HFF-Myc (cell line): Measurements from ENCODE around the gene MYADML2.

Experiments used
- DNase-seq: peaks from one replicate; pipeline ENCODE4 v3.0.0-alpha.2; 2011; ENCODE audit warnings: low read depth; ENCODE audit errors: extremely low read depth
- H3K4me3 ChIP-seq: replicated peaks from 2 replicates; pipeline ENCODE4 v1.5.1; 2011; ENCODE audit warnings: low read depth, mild to moderate bottlenecking, control low read depth, low read length
- TF ChIP-seq, protein P1 (sequence below): IDR thresholded peaks from 2 replicates; pipeline ENCODE4 v1.5.1; 2012; ENCODE audit warnings: mild to moderate bottlenecking, low read depth, low read length, control low read depth; ENCODE audit errors: missing control alignments

The MYADML2 gene

DNA sequence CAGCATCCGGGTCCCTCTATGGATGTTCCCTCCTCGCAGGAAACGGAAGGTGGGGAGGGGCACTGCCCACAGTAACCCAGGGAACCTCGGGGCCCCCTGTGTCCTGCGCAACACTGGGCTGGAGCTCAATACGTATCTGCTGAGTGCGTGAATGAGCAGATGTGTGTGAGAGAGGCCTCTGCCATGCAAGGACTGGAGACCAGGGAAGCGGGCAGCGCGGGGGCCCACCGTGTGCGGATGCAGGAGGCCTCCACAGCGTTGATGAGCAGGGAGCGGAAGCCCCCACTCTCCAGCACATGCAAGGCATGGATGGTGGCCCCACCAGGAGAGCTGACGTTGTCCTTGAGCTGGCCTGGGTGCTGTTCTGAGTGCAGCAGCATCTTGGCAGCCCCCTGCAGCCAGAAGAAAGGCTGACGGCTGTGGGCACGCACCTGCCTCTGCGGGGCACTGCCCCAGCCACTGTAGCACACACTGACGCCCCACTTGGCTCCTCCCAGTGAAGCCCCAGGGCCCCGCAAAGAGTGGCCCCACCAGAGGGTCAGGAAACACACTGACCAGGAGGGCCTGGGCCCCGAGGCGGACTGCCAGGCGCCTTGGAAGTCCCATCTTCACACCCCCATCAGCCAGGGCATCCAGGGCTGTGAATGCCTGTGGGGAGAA lies 12.8 kb downstream of the MYADML2 start:
- TF ChIP-seq, protein P1, sequence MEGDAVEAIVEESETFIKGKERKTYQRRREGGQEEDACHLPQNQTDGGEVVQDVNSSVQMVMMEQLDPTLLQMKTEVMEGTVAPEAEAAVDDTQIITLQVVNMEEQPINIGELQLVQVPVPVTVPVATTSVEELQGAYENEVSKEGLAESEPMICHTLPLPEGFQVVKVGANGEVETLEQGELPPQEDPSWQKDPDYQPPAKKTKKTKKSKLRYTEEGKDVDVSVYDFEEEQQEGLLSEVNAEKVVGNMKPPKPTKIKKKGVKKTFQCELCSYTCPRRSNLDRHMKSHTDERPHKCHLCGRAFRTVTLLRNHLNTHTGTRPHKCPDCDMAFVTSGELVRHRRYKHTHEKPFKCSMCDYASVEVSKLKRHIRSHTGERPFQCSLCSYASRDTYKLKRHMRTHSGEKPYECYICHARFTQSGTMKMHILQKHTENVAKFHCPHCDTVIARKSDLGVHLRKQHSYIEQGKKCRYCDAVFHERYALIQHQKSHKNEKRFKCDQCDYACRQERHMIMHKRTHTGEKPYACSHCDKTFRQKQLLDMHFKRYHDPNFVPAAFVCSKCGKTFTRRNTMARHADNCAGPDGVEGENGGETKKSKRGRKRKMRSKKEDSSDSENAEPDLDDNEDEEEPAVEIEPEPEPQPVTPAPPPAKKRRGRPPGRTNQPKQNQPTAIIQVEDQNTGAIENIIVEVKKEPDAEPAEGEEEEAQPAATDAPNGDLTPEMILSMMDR, result no peak
- H3K4me3 ChIP-seq, result no peak overlapping the region
- no peak for DNase-seq

DNA sequence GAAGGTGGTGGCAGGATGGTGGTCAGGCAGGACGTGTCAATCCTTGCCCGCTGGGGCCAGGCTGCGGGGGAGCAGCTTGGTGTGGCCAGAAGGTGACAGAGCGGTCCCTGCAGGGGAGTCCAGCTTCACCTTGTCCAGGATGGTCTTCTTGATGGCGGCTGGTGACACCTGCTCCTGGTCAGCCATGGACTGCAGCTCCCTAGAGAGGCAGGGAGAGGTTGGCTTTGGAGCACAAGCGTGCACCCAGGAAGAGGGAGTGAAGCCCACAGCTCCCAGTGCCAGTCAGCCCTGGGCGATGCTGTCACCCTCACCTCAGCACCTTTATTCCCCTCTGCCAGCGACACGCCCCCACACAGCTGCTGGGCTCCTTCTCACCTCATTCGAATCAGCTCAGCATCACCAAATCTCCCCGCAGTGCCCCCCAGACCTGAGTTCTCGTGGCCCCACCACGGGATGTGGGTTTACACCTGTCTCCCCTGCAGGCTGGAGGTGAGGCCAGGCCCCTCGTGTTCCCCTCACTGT lies 13.8 kb downstream of the MYADML2 start:
- H3K4me3 ChIP-seq, result no peak overlapping the region
- TF ChIP-seq, protein P1, result no peak
- no peak for DNase-seq

DNA sequence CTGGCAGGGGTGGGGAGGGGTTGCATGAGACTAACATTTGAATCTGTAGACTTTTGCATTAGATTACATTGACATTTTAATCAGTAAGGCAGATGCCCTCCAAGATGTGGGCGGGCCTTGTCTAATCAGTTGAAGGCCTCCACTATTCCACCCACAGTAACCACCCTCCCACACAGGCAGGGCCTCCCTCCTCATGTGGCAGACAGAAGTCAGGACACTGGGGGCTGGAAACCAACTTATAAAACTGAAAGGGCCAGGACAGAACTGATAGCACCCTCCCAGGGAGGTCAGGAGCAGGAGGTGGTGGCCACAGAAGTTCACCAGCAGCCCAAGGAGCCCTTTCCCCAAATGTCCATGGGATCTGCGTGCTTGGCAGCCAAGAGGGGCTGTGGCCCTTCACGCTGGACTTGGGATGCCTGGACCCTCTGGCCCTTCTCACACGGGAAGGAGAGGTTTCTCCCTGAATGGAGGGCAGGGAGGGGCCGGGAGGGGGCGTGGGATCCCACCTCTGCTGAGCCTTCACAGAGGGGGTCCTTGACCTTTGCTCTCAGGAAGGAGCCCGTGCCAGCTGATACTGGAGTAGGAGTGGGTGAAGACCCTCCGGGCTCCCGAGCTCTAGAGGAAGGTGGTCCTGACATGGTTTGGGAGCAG lies 14.6 kb downstream of the MYADML2 start:
- no peak overlapping the region for H3K4me3 ChIP-seq
- TF ChIP-seq, protein P1, result no peak
- DNase-seq, result no peak

DNA sequence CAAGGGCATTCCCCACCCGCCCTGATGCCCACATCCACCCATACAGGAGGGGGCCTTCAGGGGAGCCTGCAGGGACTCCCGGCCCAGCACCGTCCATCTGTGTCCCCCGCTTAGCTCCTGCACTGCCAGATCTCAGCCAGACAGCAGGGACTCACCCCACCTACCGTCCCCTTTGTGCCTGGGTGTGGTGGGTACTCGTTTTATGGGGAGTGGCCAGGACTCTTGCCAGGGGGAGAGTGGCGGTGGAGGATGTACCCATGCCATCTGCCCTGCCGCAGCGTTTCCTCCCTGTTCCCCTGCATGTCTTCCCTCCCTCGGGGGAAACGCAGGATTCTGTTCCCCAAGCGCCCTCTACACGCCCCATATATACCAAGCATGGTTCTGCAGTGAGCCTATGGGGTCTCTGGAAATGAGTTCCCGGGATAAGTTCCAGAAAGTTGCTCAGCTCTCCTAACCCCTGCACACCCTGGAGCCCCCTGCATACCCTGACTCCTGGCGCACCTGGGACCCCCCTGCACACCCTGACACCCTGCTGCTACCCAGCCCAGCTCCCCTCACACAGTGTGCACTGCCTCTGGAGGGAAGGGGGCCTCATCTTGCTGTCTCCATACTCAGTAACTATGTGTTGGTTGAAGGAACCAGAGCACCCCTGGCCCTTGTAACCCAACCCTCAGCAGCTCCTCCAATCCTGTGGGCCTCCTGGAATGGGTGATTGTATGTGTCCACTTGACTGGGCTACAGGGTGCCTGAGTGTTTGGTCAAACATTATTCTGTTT lies 15.3 kb downstream of the MYADML2 start:
- TF ChIP-seq, protein P1, result no peak
- no peak overlapping the region for H3K4me3 ChIP-seq
- DNase-seq, result no peak

DNA sequence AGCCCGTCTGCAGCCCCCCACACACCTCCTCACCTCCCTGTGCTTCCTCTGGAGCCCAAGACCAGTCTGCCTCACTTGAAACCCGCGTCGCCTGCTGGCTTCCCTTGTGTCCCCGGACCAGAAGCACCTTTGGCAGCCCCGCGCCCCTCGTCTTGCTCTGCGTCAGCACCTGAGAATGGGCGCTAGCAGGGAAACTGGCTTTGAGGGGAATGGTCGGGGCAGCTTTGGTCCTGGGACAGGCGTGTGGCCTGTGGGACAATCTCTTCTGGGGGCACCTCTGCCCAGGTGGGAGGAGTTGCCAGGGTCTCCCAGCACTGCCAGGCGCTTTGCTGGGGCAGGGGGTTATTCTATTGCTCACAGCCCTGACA lies 15.9 kb downstream of the MYADML2 start:
- DNase-seq, result no peak
- H3K4me3 ChIP-seq, result no peak overlapping the region
- TF ChIP-seq, protein P1, result no peak

DNA sequence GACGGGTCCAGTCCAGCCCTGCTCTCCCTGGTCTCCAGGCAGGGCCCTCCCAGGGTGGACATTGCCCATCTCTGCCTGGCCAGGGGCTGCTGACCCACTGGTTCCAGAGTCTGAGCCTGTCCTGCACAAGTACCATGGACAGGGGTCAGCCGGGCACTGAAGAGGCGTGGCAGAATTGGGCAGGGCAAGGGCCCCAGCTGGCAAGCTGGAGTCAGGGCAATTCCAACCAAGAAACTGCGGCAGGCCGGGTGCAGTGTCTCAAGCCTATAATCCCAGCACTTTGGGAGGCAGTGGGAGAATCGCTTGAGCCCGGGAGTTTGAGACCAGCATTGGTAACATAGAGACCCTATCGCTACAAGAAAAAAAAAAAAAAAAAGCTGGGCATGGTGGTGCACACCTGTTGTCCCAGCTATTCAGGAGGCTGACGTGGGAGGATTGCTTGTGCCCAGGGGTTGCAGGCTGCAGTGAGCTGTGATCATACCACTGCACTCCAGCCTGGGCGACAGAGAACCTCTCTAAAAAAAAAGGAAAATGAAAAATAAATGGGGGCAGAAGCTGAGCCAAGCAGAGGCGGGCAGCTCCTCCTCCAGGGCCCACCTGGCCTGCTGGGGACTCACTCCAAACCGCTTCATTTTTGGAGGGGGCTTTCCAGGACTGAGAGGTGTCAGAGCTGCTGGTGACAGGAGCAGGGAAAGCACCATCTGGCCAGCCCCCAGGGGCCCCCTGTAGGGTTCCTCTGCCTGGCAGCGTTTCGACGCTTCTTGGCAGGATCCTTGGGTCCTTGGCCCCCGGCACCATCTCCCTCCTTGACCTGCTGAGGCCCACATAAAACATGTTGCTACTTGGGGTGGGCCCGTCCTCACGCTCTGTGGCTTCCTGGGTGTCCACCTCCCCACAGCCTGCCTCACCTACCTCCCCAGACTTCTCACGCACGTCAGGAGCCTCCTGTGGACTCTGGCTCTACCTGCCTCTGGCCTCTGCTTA lies 16.6 kb downstream of the MYADML2 start:
- no peak overlapping the region for H3K4me3 ChIP-seq
- no peak for DNase-seq
- TF ChIP-seq, protein P1, result no peak
